ENCODE results near the gene TXNDC2. TPM values are rescaled to one million over a fixed set of nuclear protein-coding genes. Genes with fewer than 3 reads are reported as not detected.
"Not testable (repeated sequence)": the region's sequence is repeated elsewhere in the genome, so short reads cannot be mapped to it uniquely, and the experiment has no call there.

TXNDC2 gene
- polyA plus RNA-seq, 1 donor from 2014 or later, result not detected

DNA sequence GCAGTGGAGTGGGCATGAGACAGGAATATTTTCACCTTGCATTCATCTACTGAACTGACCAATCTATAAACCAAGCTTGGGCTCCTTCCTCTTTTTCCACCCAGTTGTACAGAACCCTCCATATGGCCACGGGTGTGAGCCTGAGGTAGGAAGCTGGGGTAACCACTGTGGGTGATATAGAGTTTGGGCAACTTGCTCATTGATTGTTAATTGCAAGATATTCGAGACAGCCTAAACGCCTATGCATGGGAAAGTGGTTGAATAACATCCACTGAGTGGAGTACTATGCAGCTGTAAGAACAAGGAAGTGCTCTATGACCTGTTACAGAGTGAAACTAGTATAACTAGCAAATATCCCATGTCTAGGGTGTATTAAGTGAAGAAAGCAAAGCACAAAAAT lies 20.7 kb downstream of the TXNDC2 start:
- H3K9me3 Mint-ChIP-seq, result no peaks in the 10 kb centered on the region
- no peaks in the 10 kb centered on the region for H3K4me1 Mint-ChIP-seq
- peak overlapping the region in 1 of 4 donors; percentile 5 for H3K4me3 Mint-ChIP-seq
- H3K36me3 Mint-ChIP-seq, result no peaks in the 10 kb centered on the region
- peaks cover 7% of the 10 kb centered on the region for H3K27me3 Mint-ChIP-seq
- H3K27ac Mint-ChIP-seq, result no peak overlapping the region

DNA sequence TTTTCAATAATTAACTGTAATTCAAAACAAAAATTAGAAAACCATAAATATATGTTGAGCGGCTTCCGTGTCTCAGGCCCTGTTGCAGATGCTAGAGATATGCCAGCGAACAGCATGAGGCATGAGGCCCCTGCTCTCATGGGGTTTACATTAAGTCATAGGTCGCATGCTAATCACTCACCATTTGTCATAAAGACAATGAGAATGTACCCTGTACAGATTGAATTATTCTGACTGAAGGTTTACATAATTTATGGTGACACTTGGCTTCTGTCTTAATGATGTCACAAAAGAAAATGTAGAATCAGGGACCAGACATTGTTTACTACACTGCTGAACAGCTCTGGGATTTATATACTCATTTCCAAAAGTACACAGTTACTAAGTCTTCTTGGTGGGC lies 22.1 kb downstream of the TXNDC2 start:
- no peak overlapping the region for H3K27ac Mint-ChIP-seq
- H3K27me3 Mint-ChIP-seq, result peaks cover 7% of the 10 kb centered on the region

DNA sequence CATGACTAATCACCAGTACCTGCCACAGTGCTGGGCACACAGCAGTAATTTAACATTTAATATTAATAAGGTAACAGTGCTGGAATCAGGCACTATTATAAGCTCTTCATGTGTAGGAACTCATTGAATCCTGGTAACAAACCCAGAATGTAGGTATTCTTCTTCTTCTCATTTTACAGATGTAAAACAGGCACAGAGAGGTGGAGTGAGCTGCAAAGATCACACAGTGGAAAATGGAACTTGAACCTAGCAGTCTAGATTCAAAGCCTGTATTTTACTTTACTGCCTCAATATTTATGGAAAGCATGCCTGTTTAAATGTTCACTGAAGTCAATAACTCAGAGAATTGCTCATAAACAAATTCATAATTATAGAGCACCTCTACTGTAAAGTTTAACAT lies 24.3 kb downstream of the TXNDC2 start:
- H3K4me1 Mint-ChIP-seq, result peaks cover 2 to 9% (median 6%) of the 10 kb centered on the region in 3 donors
- no peak overlapping the region for H3K27ac Mint-ChIP-seq
- H3K27me3 Mint-ChIP-seq, result peaks cover 5% of the 10 kb centered on the region
- no peaks in the 10 kb centered on the region for H3K9me3 Mint-ChIP-seq
- H3K4me3 Mint-ChIP-seq, result peak overlapping the region in 1 of 4 donors; percentile 39
- no peaks in the 10 kb centered on the region for H3K36me3 Mint-ChIP-seq

More for the DNA sequence above, 22.1 kb downstream of the TXNDC2 start:
- Mint-ChIP-seq H3K9me3 (no peaks in the 10 kb centered on the region), H3K4me3 (no peak overlapping the region), H3K4me1 (peaks cover 0 to 2% (median 0%) of the 10 kb centered on the region in 3 donors), H3K36me3 (no peaks in the 10 kb centered on the region)

DNA sequence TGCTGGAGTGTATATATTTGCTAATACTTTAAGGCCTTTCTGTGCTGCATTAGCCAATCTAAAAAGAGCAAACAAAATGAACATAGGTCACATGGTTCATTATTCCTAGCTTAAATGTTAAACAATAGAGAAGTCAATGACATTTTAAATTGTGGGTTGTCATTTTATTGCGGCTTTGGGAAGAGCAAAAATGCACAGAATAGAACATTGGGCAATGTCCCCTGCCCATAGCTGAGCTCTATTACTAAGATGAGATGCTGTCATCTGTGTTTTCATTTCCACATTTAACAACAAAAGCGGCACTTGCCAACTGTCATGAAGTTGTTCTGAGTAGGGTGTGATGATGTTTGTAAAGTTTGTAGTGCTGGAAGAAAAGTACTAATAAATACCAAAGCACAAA lies 24.9 kb downstream of the TXNDC2 start:
- Mint-ChIP-seq H3K4me1 (peaks cover 7 to 15% (median 11%) of the 10 kb centered on the region in 3 donors), H3K27me3 (peaks cover 5% of the 10 kb centered on the region), H3K27ac (peak overlapping the region in 1 of 3 donors; percentile 61), H3K9me3 (no peaks in the 10 kb centered on the region), H3K36me3 (no peaks in the 10 kb centered on the region), H3K4me3 (peak overlapping the region in 1 of 4 donors; percentile 39)

DNA sequence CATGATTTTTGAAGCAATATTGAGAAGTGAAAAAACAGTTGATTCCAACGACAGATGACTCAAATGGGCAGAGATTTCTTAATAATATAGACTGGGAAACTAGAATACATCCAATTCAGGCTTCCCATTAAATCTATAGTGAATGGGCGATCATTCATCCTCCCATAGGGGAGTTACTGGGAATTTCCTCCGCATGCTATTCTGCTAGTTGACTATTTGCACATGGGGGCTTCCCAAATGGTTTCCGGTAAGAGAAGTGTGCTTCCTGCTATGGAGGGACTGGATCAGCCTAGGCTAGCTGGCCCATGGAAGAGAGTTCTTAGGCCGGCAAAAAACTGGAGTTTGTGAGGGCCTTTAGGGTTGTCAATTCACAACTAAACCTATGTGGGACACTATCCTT lies 25.5 kb downstream of the TXNDC2 start:
- peaks cover 12 to 20% (median 17%) of the 10 kb centered on the region in 3 donors for H3K4me1 Mint-ChIP-seq
- H3K4me3 Mint-ChIP-seq, result peak overlapping the region in 1 of 4 donors; percentile 39
- no peak overlapping the region for H3K27ac Mint-ChIP-seq
- no peaks in the 10 kb centered on the region for H3K9me3 Mint-ChIP-seq
- peaks cover 5% of the 10 kb centered on the region for H3K27me3 Mint-ChIP-seq
- no peaks in the 10 kb centered on the region for H3K36me3 Mint-ChIP-seq

DNA sequence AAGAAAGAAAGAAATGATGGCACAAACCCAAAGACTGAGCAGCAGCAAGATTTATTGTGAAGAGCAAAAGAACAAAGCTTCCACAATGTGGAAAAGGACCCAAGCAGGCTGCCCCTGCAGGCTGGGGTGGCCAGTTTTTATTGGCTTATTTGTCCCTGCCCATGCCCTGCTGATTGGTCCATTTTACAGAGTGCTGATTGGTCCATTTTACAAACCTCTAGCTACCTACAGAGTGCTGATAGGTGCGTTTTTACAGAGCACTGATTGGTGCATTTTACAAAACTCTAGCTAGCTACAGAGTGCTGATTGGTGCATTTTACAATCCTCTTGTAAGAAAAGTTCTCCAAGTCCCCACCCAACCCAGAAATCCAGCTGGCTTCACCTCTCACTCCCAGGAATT lies 26.5 kb downstream of the TXNDC2 start:
- H3K4me3 Mint-ChIP-seq, result peak overlapping the region in 1 of 4 donors; percentile 94
- H3K4me1 Mint-ChIP-seq, result peaks cover 18 to 26% (median 23%) of the 10 kb centered on the region in 3 donors
- not testable (repeated sequence) for H3K27me3 Mint-ChIP-seq, H3K9me3 Mint-ChIP-seq, H3K36me3 Mint-ChIP-seq
- H3K27ac Mint-ChIP-seq, result peak overlapping the region in 1 of 3 donors; percentile 19

DNA sequence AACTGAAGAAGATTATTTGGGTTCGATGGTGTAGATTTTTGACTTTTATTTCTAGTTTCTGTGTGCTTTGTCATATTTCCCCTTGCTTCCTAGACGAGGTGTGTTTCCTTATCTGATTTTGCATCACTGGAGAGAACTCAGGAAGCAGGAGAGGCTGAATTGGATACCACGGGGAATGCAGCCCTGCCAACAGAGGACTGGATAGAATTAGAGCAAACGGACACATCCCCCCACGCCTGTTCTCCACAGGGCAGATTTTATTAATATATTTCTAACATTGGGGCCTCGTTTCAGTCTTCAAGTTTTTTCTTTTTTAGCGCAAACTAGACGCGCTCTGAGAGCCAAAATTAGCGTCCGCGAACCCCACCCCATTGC lies 27.4 kb downstream of the TXNDC2 start:
- H3K27ac Mint-ChIP-seq, result peak overlapping the region; percentile 36 to 97 (median 94)
- peaks cover 2% of the 10 kb centered on the region for H3K27me3 Mint-ChIP-seq
- peak overlapping the region; percentile 93 to 94 (median 94) for H3K4me3 Mint-ChIP-seq
- peaks cover 18 to 26% (median 23%) of the 10 kb centered on the region in 3 donors for H3K4me1 Mint-ChIP-seq
- no peaks in the 10 kb centered on the region for H3K36me3 Mint-ChIP-seq
- H3K9me3 Mint-ChIP-seq, result no peaks in the 10 kb centered on the region

DNA sequence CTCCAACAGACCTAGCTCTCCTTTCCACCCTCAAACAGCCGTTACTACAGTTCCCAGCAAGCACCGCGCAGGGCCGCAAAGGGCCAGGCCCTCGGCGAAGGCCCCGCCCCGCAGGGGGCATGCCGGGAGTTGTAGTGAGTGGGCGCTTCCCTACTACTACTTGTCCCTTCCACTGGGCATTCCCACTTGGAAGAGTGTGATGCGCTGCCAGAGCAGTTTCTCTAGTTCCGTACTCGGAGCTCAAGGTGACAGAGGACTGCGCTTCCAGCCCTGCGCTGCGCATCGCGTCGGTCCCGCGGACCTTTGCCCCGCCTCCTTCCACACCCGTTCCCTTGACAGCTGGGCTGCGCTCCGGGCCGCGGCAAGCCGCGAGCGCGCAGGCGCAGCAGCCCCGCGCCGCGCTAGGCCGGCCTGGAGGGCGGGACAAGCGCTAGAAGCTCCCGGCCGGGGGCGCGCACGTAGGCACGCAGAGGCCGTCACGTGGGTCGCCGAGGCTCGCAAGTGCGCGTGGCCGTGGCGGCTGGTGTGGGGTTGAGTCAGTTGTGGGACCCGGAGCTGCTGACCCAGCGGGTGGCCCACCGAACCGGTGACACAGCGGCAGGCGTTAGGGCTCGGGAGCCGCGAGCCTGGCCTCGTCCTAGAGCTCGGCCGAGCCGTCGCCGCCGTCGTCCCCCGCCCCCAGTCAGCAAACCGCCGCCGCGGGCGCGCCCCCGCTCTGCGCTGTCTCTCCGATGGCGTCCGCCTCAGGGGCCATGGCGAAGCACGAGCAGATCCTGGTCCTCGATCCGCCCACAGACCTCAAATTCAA lies 28.0 kb downstream of the TXNDC2 start, which contains the start of gene VAPA:
TSS of gene VAPA (plus strand) at position 491 of the 808 bp plus-strand sequence. CDS start at position 732, 241 bp downstream.
- Mint-ChIP-seq H3K36me3 (no peaks in the 10 kb centered on the region), H3K27me3 (peaks cover 2% of the 10 kb centered on the region), H3K4me1 (peaks cover 18 to 26% (median 23%) of the 10 kb centered on the region in 3 donors), H3K9me3 (no peaks in the 10 kb centered on the region), H3K27ac (peak within 1 kb of the TSS; percentile 95 to 99 (median 97)), H3K4me3 (peak within 1 kb of the TSS; percentile 93 to 95 (median 94))

DNA sequence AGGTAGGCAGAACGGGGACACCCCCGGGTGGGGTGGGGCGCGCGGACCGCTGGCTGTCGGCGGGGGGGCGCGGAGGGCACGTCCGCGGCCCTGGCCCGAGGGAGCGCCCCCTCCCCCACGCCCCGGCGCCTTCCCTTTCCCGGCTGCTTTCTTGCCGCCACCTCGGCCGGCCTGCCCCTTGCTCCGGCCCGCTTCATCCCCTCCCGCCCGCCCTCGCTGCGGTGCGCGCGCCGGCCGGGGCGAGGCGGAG lies 28.5 kb downstream of the TXNDC2 start:
- peaks cover 18 to 26% (median 23%) of the 10 kb centered on the region in 3 donors for H3K4me1 Mint-ChIP-seq
- H3K4me3 Mint-ChIP-seq, result peak overlapping the region; percentile 93 to 94 (median 94)
- H3K9me3 Mint-ChIP-seq, result no peaks in the 10 kb centered on the region
- H3K36me3 Mint-ChIP-seq, result no peaks in the 10 kb centered on the region
- peak overlapping the region in 2 of 3 donors; percentile 94 to 95 for H3K27ac Mint-ChIP-seq
- H3K27me3 Mint-ChIP-seq, result peaks cover under 1% of the 10 kb centered on the region

DNA sequence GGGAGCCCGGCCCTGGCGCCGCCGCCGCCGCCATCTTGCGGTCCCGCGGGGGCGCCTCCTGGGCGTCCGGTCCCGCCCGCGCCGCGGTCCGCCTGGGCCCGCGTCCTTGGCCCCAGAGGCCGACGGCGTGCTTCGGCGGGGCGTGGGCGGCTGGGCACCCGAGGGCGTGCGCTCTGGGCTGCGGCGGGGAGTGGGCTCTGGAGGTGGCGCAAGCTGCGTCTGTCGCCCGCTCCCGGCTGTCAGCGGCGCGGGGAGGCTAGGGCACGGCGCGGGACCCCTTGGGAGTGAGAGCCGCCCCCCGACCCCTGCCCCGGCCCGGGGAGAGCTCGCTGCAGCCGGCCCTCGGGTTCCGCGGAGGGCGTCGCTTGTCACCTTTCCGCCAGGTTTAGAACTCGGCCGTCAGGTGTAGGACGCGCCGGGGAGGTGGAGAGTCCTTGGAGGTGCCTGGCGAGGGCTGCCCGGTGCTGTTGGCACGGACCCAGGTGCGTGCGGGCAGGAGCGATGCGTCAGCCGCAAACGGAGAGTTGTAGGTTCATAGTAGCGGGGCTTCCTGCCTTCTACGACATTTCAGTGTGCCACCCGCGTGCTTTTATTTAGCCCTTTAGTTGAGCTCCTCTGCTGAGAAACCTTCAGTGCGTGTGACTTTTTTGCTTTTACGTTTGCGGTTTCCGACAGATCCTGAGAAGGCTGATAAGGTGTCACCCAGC lies 29.0 kb downstream of the TXNDC2 start:
- Mint-ChIP-seq H3K36me3 (no peaks in the 10 kb centered on the region), H3K4me3 (peak overlapping the region; percentile 91 to 95 (median 94)), H3K27ac (peak overlapping the region; percentile 92 to 99 (median 95))

DNA sequence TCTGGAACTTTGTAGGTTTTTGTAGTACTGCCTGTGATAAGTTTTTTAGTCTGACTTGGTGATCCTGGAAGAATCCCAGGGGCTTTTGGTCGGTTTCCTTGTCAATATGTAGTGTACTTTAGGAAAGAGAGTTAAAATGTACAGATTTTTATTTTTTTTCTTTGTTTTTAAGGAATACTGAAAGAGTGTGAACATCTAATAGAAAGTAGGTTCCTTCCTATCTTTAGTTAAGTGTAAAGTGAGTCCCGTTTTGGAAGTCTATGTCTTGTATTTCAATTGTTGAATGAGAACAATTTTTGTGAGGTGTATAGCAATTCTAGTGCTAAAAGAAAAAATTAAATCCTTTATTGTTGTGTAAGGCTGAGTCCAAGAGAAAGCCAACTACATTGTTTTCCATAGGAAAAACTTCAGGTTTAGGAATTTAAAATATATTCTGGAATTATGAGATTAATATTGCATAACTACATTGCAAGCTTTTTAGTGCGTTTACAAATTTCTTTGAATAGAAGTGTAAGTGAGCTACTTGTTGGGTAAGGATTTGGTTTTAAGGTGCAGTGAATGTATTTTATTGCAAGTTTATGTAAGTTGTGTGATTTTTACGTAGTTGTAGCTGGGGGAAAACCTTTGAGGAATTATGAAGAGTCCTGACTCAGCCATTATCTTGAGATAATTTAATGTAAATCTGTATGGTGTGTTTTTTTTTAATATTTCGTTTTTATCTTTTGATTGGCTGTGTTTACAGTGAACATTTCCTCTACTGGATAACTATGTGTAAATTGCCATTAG lies 29.7 kb downstream of the TXNDC2 start:
- Mint-ChIP-seq H3K4me3 (peak overlapping the region; percentile 91 to 95 (median 94)), H3K36me3 (no peaks in the 10 kb centered on the region), H3K4me1 (peaks cover 18 to 26% (median 23%) of the 10 kb centered on the region in 3 donors)

More for the DNA sequence above, 29.0 kb downstream of the TXNDC2 start:
- Mint-ChIP-seq H3K27me3 (no peaks in the 10 kb centered on the region), H3K4me1 (peaks cover 18 to 26% (median 23%) of the 10 kb centered on the region in 3 donors), H3K9me3 (no peaks in the 10 kb centered on the region)

DNA sequence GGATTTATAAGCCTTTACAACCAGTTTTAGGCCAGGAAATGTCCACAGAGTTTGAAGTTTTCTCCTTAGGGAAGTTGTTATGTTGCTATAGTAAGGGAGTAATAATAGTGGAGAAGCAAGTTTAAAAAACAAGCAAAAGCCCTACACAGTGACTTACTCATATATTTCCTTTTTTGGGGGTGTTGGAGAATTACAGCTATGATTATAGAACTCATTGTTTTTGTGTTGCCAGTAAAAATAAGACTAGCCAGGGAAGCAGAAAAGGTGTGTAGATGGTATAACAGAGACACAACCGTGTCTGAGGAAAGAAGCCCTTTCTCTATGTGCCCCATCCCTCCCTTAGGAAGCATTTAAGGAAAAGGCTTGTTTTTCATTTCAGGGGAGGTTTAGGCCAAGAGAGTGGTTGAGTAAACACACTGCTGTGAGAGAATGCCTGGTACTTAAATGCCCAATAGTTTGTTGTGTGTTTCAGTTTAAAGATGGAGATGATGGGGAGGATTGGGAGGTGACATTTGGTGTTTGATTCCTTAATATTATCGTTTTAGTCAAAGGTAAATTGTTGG lies 30.4 kb downstream of the TXNDC2 start:
- peaks cover 18 to 26% (median 23%) of the 10 kb centered on the region in 3 donors for H3K4me1 Mint-ChIP-seq
- H3K36me3 Mint-ChIP-seq, result no peaks in the 10 kb centered on the region
- H3K4me3 Mint-ChIP-seq, result peak overlapping the region; percentile 70 to 95 (median 93)
- no peaks in the 10 kb centered on the region for H3K27me3 Mint-ChIP-seq
- H3K9me3 Mint-ChIP-seq, result no peaks in the 10 kb centered on the region
- H3K27ac Mint-ChIP-seq, result peak overlapping the region in 2 of 3 donors; percentile 92 to 99

More for the DNA sequence above, 29.7 kb downstream of the TXNDC2 start:
- Mint-ChIP-seq H3K9me3 (no peaks in the 10 kb centered on the region), H3K27me3 (no peaks in the 10 kb centered on the region), H3K27ac (peak overlapping the region; percentile 92 to 99 (median 95))

DNA sequence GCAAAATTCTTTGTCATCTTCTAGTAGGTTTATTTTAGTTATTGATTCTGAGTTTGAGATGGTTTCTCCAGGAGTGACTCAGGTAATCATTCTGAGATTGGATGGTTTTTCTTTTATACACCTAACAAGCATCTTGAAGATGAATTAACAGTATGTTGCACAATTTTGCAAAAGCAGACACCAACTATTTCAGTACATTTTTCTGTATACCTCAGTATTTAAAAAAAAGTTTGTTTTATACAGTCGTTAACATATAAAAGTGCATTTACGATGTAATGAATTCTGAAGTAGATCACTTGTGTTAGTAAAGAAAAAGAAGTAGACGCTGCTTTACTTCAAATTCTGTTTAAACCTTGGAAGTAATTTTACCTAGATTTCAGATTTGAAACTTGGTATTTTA lies 31.0 kb downstream of the TXNDC2 start:
- no peaks in the 10 kb centered on the region for H3K27me3 Mint-ChIP-seq
- peak overlapping the region in 3 of 4 donors; percentile 70 to 95 (median 95) for H3K4me3 Mint-ChIP-seq
- H3K4me1 Mint-ChIP-seq, result peaks cover 18 to 26% (median 23%) of the 10 kb centered on the region in 3 donors
- peak overlapping the region in 1 of 3 donors; percentile 99 for H3K27ac Mint-ChIP-seq
- H3K9me3 Mint-ChIP-seq, result no peaks in the 10 kb centered on the region
- H3K36me3 Mint-ChIP-seq, result no peaks in the 10 kb centered on the region

DNA sequence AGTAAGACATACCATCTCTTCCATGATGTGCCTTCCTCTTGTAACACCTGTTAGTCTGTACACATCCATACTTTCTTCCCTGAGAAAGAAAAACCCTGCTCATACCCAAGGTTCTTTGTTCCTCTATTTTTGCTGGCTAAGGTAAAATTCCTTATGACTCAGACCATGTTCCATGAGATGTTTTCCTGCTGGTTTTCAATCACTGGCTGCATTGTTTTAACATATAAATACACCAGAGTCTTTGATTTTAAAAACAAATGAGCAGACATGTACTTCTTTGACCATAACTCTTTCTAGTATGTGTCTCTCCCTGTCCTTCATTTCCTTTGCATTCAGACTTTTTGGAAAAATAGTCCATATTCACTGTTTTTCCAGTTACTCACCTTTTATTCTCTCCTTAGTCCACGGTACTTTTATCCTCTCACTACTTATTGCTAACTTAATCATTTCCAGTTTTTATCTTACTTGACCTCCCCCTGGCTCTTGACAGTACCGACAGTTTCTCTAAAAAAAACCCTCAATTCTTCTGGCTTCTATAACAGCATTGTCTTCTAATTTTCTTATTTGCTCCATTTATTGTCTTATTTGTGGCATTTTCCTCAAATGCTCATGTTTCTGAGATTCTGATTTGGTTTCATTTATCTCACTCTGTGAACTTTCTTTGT lies 32.4 kb downstream of the TXNDC2 start:
- Mint-ChIP-seq H3K9me3 (no peaks in the 10 kb centered on the region), H3K27me3 (no peaks in the 10 kb centered on the region), H3K36me3 (no peaks in the 10 kb centered on the region), H3K27ac (no peak overlapping the region), H3K4me1 (peaks cover 23 to 31% (median 27%) of the 10 kb centered on the region in 3 donors), H3K4me3 (no peak overlapping the region)

All from IgD-negative memory B cell (primary cell).